ENCODE results near the gene IFITM2.

DNA sequence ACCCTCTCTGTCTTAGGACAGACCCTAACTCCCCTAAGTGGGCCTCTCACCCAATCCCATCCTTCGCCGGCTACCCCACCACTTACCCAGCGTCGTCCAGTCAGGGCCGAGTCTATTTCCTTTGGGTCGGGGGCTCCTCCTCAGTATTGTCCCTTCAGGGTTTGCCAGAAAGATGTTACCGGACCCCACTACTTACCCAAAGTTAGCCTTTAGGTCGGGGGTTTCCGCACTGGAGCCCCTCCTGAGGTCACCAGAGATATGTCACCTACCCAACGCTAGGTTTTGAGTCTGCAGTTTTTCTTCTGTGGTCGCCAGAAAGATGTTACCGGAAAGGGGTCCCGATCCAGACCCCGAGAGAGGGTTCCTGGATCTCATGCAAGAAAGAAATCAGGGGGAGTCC is 43.8 kb downstream of the IFITM2 start:
- TF ChIP-seq, protein P1, sequence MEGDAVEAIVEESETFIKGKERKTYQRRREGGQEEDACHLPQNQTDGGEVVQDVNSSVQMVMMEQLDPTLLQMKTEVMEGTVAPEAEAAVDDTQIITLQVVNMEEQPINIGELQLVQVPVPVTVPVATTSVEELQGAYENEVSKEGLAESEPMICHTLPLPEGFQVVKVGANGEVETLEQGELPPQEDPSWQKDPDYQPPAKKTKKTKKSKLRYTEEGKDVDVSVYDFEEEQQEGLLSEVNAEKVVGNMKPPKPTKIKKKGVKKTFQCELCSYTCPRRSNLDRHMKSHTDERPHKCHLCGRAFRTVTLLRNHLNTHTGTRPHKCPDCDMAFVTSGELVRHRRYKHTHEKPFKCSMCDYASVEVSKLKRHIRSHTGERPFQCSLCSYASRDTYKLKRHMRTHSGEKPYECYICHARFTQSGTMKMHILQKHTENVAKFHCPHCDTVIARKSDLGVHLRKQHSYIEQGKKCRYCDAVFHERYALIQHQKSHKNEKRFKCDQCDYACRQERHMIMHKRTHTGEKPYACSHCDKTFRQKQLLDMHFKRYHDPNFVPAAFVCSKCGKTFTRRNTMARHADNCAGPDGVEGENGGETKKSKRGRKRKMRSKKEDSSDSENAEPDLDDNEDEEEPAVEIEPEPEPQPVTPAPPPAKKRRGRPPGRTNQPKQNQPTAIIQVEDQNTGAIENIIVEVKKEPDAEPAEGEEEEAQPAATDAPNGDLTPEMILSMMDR (IDR thresholded peaks at IDR 0.05) = no peak
- no peak for TF ChIP-seq POLR2A (IDR thresholded peaks at IDR 0.05)

Measured in thyroid gland (tissue), 4 donors.